GM11168 (cell line): ENCODE results near the gene THEMIS.
"Not testable (repeated sequence)": the region's sequence is repeated elsewhere in the genome, so short reads cannot be mapped to it uniquely, and the experiment has no call there.

ENCODE experiments used
- in situ Hi-C: fragments of 300-500 bp; cut with MboI; formaldehyde crosslinking; loops from one replicate; pipeline ENCODE4 v1.12.0; 2022; ENCODE audit warnings: low sequenced_read_pairs; ENCODE audit not compliant: unreplicated experiment

THEMIS gene

GRCh38 chr6:127812985-127813698 lies 87.7 kb downstream of the THEMIS start:
- in situ Hi-C loops: no loop called here

- in situ Hi-C loops: no loop called here
Observed at GRCh38 chr6:127811900-127812570, 88.8 kb downstream of the THEMIS start.

- in situ Hi-C loops: no loop called here
Observed at GRCh38 chr6:127807806-127808517, 92.9 kb downstream of the THEMIS start.

- in situ Hi-C loops: no loop called here
Observed at GRCh38 chr6:127796713-127797112, 104.1 kb downstream of the THEMIS start.

- in situ Hi-C loops: no loop called here
Observed at GRCh38 chr6:127794405-127794804, 106.5 kb downstream of the THEMIS start.

- in situ Hi-C loops: no loop called here
Observed at GRCh38 chr6:127793396-127793795, 107.5 kb downstream of the THEMIS start.

GRCh38 chr6:127792616-127793015 lies 108.2 kb downstream of the THEMIS start:
- in situ Hi-C loops: no loop called here

GRCh38 chr6:127791779-127792528 lies 108.9 kb downstream of the THEMIS start:
- in situ Hi-C loops: no loop called here

- in situ Hi-C loops: no loop called here
Observed at GRCh38 chr6:127790571-127790970, 110.3 kb downstream of the THEMIS start.

- in situ Hi-C loops: no loop called here
Observed at GRCh38 chr6:127786109-127786508, 114.7 kb downstream of the THEMIS start.

GRCh38 chr6:127784468-127784867 lies 116.4 kb downstream of the THEMIS start:
- in situ Hi-C loops: no loop called here

GRCh38 chr6:127781636-127782272 lies 119.1 kb downstream of the THEMIS start:
- in situ Hi-C loops: not testable (repeated sequence)

- in situ Hi-C loops: no loop called here
Observed at GRCh38 chr6:127776320-127776719, 124.5 kb downstream of the THEMIS start.

GRCh38 chr6:127775371-127775770 lies 125.5 kb downstream of the THEMIS start:
- in situ Hi-C loops: no loop called here

- in situ Hi-C loops: no loop called here
Observed at GRCh38 chr6:127768745-127769144, 132.1 kb downstream of the THEMIS start.

- in situ Hi-C loops: no loop called here
Observed at GRCh38 chr6:127768223-127768622, 132.6 kb downstream of the THEMIS start.

- in situ Hi-C loops: no loop called here
Observed at GRCh38 chr6:127765949-127766348, 134.9 kb downstream of the THEMIS start.

GRCh38 chr6:127762284-127762683 lies 138.6 kb downstream of the THEMIS start:
- in situ Hi-C loops: no loop called here

- in situ Hi-C loops: no loop called here
Observed at GRCh38 chr6:127761084-127761483, 139.8 kb downstream of the THEMIS start.

GRCh38 chr6:127749095-127749494 lies 151.8 kb downstream of the THEMIS start:
- in situ Hi-C loops: loop anchor here (25.0 kb wide), 1 partner anchor 588 kb away; no protein-coding TSS in a partner anchor
